Natural killer cell (primary cell): Measurements from ENCODE around the gene DPYSL5. TPM values are rescaled to one million over a fixed set of nuclear protein-coding genes. Genes with fewer than 3 reads are reported as not detected.

ENCODE experiments used
- ATAC-seq, 3 donors: fragments of 150-1000 bp in 2 of 3; fragments of 200-7000 bp in 1 of 3; cut with Tn5 transposase; 1 replicate in 1 of 3; 2 replicates in 2 of 3; pipeline ENCODE4 v1.10.0; 2021; ENCODE audit warnings: mild to moderate bottlenecking in 2 of 3, moderate library complexity in 2 of 3
- DNase-seq, 2 donors: peaks; one replicate each; pipeline versions ENCODE4 v3.0.0 to v3.0.0-alpha.2; 2013 to 2021; ENCODE audit warnings: mixed read lengths in 1 of 2
- H3K27ac ChIP-seq: one replicate; pipeline ENCODE4 v1.5.1; 2013; ENCODE audit warnings: mild to moderate bottlenecking, low read length
- H3K27me3 ChIP-seq: one replicate; pipeline ENCODE4 v1.6.1; 2013; ENCODE audit warnings: low read length; ENCODE audit not compliant: control insufficient read depth, insufficient read depth
- H3K36me3 ChIP-seq: one replicate; pipeline ENCODE4 v1.6.1; 2013; ENCODE audit warnings: low read length; ENCODE audit not compliant: control insufficient read depth, insufficient read depth
- H3K4me1 ChIP-seq: one replicate; pipeline ENCODE4 v1.6.1; 2013; ENCODE audit warnings: low read length; ENCODE audit not compliant: control insufficient read depth, insufficient read depth
- H3K4me3 ChIP-seq: one replicate; pipeline ENCODE4 v1.5.1; 2013; ENCODE audit warnings: low read length
- H3K9me3 ChIP-seq: one replicate; pipeline ENCODE4 v1.6.1; 2013; ENCODE audit warnings: low read length; ENCODE audit not compliant: control insufficient read depth, insufficient read depth
- H3K27ac Mint-ChIP-seq, 2 donors: one replicate each; pipeline ENCODE4 v1.8.0; 2022; ENCODE audit warnings: mild to moderate bottlenecking in 2 of 2, mixed read lengths in 2 of 2, moderate library complexity in 1 of 2
- H3K27me3 Mint-ChIP-seq, 2 donors: one replicate each; pipeline ENCODE4 v1.8.0; 2022; ENCODE audit warnings: low read depth in 2 of 2, mixed read lengths in 2 of 2
- H3K36me3 Mint-ChIP-seq: one replicate; pipeline ENCODE4 v1.8.0; 2022; ENCODE audit warnings: mixed read lengths
- H3K4me1 Mint-ChIP-seq, 2 donors: one replicate each; pipeline ENCODE4 v1.8.0; 2022; ENCODE audit warnings: mixed read lengths in 2 of 2
- H3K4me3 Mint-ChIP-seq: one replicate; pipeline ENCODE4 v1.8.0; 2022; ENCODE audit warnings: mild to moderate bottlenecking, moderate library complexity, mixed read lengths
- H3K9me3 Mint-ChIP-seq, 2 donors: one replicate each; pipeline ENCODE4 v1.8.0; 2022; ENCODE audit warnings: mixed read lengths in 2 of 2
- CTCF ChIP-seq: fragments of 200-600 bp; IDR thresholded peaks from one replicate; pipeline ENCODE4 v1.8.0; 2022; ENCODE audit warnings: antibody characterized with exemption
- WGBS: methylation state at CpG from one replicate; pipeline ENCODE4 v1.1.7; 2013; ENCODE audit warnings: missing lambda C conversion rate; ENCODE audit not compliant: insufficient coverage; 5-methylcytosine and 5-hydroxymethylcytosine counted together
- intact Hi-C: fragments of 100-400 bp; cut with micrococcal nuclease; formaldehyde crosslinking; loops from one replicate; pipeline ENCODE4 v1.14.2; 2022
- total RNA-seq, 4 donors: library from RNA; stranded (reverse); fragments of 120-200 nt in 1 of 4; gene quantifications; one replicate each; pipeline versions ENCODE4 v1.2.3 to v1.2.4, GENCODE V29; 2013 to 2022

DPYSL5 gene
- total RNA-seq, 3 donors from 2014 or later (not counting 1 experiment from before 2014, with no cell fraction given): not detected

- Mint-ChIP-seq H3K36me3 (no peaks in the 10 kb centered on the region), H3K9me3 (no peaks in the 10 kb centered on the region), H3K4me1 (no peaks in the 10 kb centered on the region), H3K27me3 (peaks cover 11 to 28% of the 10 kb centered on the region in 2 donors), H3K4me3 (no peak overlapping the region), H3K27ac (no peak overlapping the region)
- Histone ChIP-seq H3K4me1 (no peaks in the 10 kb centered on the region), H3K9me3 (no peaks in the 10 kb centered on the region), H3K36me3 (no peaks in the 10 kb centered on the region), H3K4me3 (no peak overlapping the region), H3K27ac (no peak overlapping the region), H3K27me3 (no peaks in the 10 kb centered on the region)
- intact Hi-C loops: no loop called here
- no peak for ATAC-seq
- DNase-seq: no peak
- no peak for TF ChIP-seq CTCF
- 88% methylated on average over 5 of the region's 6 CpGs for WGBS
Observed at GRCh38 chr2:26873286-26873983, 25.5 kb downstream of the DPYSL5 start.

GRCh38 chr2:26874514-26874913, 26.6 kb downstream of the DPYSL5 start:
- no peak overlapping the region for H3K4me3 ChIP-seq
- no peaks in the 10 kb centered on the region for H3K36me3 ChIP-seq
- H3K9me3 ChIP-seq: no peaks in the 10 kb centered on the region
- 80% methylated on average over 1 of the region's 2 CpGs for WGBS
- no peak overlapping the region for H3K27ac ChIP-seq
- H3K4me1 ChIP-seq: no peaks in the 10 kb centered on the region
- no peak overlapping the region for H3K27ac Mint-ChIP-seq
- no peak overlapping the region for H3K4me3 Mint-ChIP-seq
- intact Hi-C loops: no loop called here
- ATAC-seq (no peak), DNase-seq (no peak)
- no peak for TF ChIP-seq CTCF
- H3K4me1 Mint-ChIP-seq: no peaks in the 10 kb centered on the region
- no peaks in the 10 kb centered on the region for H3K36me3 Mint-ChIP-seq
- no peaks in the 10 kb centered on the region for H3K27me3 ChIP-seq
- no peaks in the 10 kb centered on the region for H3K9me3 Mint-ChIP-seq
- peaks cover 16 to 33% of the 10 kb centered on the region in 2 donors for H3K27me3 Mint-ChIP-seq

GRCh38 chr2:26875065-26875634, 27.2 kb downstream of the DPYSL5 start:
- 85% methylated on average over 4 of the region's 4 CpGs for WGBS
- Histone ChIP-seq H3K27me3 (no peaks in the 10 kb centered on the region), H3K36me3 (no peaks in the 10 kb centered on the region), H3K4me1 (no peaks in the 10 kb centered on the region), H3K9me3 (no peaks in the 10 kb centered on the region), H3K4me3 (no peak overlapping the region), H3K27ac (no peak overlapping the region)
- no peaks in the 10 kb centered on the region for H3K9me3 Mint-ChIP-seq
- no peak for DNase-seq
- H3K27ac Mint-ChIP-seq: no peak overlapping the region
- peaks cover 15 to 31% of the 10 kb centered on the region in 2 donors for H3K27me3 Mint-ChIP-seq
- TF ChIP-seq CTCF: no peak
- H3K4me3 Mint-ChIP-seq: no peak overlapping the region
- H3K4me1 Mint-ChIP-seq: no peaks in the 10 kb centered on the region
- H3K36me3 Mint-ChIP-seq: no peaks in the 10 kb centered on the region
- intact Hi-C loops: no loop called here
- ATAC-seq: no peak

- H3K4me1 Mint-ChIP-seq: no peaks in the 10 kb centered on the region
- no peak for ATAC-seq
- H3K4me1 ChIP-seq: no peaks in the 10 kb centered on the region
- no peaks in the 10 kb centered on the region for H3K9me3 Mint-ChIP-seq
- H3K27me3 ChIP-seq: no peaks in the 10 kb centered on the region
- no peak for TF ChIP-seq CTCF
- no peaks in the 10 kb centered on the region for H3K36me3 Mint-ChIP-seq
- intact Hi-C loops: no loop called here
- H3K9me3 ChIP-seq: no peaks in the 10 kb centered on the region
- no peak overlapping the region for H3K27ac ChIP-seq
- H3K4me3 ChIP-seq: no peak overlapping the region
- H3K36me3 ChIP-seq: no peaks in the 10 kb centered on the region
- no peak for DNase-seq
- H3K27me3 Mint-ChIP-seq: peaks cover 18 to 33% of the 10 kb centered on the region in 2 donors
- no peak overlapping the region for H3K4me3 Mint-ChIP-seq
- no peak overlapping the region for H3K27ac Mint-ChIP-seq
- 74% methylated on average over 3 of the region's 3 CpGs for WGBS
Observed at GRCh38 chr2:26875808-26876207, 27.9 kb downstream of the DPYSL5 start.
